GM21576 (cell line): ENCODE results near the gene SCGB3A1.

Experiments used
- ATAC-seq: cut with Tn5 transposase; IDR thresholded peaks from one replicate; pipeline ENCODE4 v1.9.1; 2021; ENCODE audit warnings: mild to moderate bottlenecking, moderate library complexity; ENCODE audit not compliant: unreplicated experiment

Gene SCGB3A1

DNA sequence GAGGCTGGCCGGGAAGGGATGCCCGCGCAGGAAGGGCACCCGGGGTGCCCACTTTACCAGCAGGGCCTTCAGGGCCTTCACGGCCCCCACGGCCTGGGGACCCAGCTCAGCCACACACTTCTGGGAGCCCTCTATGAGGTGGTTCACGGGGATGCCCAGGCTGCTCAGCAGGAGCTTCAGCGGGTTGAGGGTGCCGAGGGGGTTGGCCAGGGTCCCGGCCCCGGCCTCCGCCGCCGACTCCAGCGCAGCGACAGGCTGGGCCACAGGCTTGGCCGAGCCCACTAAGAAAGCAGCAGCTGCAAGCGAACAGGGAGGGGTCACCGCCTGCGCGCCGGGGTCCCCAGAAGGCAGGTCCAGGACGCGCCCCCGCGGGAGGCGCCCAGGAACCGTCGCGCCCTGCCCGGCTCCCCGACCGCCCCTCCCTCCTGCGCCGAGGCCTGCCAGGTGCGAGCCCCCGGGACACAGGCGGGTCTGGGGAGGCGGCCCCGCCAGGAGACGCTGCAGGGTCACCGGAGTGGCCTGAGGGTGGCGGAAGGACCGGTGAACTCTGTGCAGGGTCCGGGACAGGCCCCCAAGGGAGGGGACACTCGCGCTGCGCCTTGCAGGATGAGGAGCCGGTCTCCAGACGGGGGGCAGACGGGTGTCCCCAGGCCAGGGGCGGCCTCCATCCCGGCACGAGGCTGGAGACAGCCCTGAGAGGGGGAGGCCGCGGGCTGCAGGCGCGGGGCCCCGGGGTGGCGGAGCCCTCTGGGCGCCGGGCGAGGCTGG, 572 bp downstream of the SCGB3A1 start:
- no peak for ATAC-seq

DNA sequence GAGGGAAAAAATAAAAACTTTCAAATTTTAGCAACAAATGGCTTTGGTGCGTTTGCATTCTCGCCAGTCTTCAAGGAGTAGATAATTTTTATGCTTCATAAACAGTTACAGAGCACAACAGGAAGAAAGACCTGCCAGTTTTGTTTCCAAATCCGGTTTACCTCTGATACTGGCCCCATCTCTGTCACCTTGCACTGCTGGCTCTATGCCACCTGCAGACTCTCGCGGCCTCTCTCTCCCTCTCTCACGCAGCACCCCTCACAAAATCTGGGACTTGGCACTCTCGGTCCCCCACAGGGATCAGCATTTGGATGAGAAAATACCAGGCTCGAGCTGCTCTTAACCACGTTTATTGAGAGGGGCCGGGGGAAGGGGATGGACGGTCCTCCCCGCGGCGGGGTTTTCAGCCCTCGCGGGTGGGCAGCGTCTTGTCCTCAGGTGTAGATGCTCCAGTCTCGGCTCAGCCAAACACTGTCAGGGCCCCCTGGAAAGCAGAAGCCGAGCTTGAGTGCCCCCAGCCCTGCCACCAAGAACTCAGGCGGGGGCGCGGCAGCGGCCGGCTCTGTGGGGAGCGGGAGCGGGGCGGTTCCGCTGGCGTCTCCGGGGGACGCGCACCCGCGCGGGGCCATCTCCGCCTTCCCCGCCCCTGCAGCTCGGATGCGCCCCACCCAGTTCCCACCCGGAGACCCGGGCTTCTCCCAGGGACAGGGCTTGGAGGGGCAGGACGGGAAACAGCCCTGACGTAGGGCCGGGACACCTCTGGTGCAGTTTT, 1.3 kb downstream of the SCGB3A1 start:
- ATAC-seq: no peak

DNA sequence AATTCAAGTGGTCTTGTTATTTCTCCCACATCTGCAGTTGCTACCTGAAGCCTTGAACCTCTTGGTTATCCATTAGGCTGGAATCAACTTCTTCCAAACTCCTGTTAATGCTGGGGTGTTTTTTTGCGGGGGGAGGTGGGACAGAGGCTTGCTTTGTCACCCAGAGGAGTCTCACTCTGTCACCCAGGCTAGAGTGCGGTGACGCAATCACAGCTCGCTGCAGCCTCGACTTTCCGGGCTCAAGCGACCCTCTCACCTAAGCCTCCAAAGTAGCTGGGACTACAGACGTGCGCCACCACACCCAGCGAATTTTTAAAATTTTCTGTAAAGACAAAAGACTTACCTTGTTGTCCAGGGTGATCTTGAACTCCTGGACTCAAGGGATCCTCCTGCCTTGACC, 4.4 kb downstream of the SCGB3A1 start:
- no peak for ATAC-seq

DNA sequence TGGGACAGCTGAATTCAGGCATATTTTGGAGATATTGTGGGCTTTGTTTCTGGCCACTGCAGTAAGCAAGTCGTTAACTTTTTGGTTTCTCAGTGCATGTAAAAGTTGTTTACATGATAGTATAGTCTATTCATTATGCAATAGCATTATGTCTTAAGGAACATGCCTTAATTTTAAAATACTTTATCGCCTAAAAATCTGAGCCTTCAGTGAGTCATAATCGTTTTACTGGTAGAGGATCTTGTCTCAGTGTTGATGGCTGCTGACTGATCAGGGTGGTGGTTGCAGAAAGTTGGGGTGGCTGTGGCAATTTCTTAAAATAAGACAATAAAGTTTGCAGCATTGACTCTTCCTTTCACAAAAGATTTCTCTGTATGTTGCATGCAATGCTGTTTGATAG, 5.1 kb downstream of the SCGB3A1 start:
- ATAC-seq: no peak

DNA sequence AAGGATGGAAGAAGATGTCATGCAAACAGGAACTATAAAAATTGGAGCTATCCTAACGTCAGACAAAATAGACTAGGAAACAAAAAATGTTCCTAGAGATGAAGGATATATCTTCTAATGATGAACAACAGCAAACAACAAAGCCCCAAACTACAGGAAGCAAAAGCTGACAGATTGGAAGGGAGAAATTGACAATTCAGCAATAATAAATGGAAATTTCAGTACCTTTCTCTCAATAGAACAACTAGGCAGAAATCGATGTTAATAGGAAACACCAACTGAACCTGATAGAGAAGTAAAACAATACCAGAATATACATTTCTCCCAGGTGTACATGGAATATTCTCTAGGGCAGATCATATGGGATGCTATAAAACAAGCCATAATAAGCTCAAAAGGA, 7.6 kb downstream of the SCGB3A1 start:
- ATAC-seq: no peak

DNA sequence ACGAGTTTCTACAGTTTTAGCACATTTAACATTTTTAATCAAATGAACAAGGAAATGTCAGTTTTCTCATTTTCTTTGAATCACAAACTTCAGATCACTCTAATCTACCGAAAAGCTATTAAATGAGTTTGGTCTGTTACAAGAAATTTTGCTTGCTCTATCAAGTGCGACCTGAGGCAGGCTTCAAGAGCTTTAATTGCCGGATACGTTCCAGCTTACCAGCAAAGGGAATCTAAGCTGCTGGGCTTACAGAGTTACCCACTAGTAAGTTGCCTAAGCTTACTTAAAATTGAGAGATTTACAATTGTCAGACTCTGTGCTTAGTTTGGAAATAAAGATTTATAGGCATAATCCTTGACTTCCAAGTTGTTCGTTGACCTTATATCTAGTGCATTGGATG, 10.6 kb downstream of the SCGB3A1 start:
- ATAC-seq: no peak

DNA sequence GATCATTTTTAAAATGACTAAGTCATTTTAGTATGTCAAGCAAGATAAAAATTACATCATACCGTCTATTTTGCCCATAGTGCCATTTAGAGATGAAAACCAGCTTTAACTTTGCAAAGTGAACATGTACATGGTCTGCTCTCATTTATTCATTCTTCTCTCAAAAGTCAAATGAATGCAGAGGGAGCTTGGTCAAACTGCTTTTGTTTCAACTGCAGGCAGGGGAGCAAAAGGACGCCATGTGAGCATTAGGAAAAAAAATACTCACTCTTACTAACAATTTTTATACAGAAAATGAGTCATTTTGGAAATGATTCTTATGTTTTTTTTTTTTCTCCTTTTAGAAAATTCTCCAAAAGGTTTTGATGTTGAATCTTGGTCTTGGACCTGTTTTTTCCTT, 15.7 kb downstream of the SCGB3A1 start:
- ATAC-seq: no peak

DNA sequence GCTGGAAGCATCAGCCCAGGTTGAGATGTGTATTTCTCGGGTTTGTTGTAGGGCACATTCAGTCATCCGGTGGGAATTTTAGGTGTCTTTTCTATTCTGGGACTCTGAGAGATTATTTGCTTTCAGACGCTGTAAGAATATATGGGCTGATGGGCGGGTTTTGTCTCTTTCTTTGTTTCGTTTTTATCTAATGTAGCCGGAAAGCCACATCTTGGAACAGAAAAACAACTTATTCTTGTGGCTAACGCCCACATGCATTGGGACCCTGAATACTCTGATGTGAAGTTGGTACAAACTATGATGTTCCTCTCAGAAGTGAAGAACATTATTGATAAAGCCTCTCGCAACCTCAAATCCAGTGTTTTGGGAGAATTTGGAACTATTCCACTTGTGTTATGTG, 22.4 kb downstream of the SCGB3A1 start:
- ATAC-seq: no peak

DNA sequence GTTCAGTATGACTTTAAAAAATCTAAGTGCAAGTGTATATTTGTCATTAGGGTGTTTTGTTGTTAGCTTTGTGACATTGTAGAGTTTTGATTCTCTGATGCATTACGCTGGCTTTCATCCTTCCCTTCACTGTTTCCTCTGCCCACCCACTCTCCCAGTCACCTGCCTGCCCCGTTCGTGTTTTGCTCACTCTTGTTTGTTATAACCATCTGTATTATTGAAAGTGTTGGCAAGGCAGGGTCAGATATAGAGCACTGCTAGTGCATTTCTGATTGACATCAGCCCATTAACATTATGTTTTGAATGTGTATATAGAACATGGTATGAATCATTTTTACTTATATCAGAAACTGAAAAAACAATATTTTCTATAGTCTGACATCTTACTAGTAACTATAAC, 27.3 kb downstream of the SCGB3A1 start:
- ATAC-seq: no peak

DNA sequence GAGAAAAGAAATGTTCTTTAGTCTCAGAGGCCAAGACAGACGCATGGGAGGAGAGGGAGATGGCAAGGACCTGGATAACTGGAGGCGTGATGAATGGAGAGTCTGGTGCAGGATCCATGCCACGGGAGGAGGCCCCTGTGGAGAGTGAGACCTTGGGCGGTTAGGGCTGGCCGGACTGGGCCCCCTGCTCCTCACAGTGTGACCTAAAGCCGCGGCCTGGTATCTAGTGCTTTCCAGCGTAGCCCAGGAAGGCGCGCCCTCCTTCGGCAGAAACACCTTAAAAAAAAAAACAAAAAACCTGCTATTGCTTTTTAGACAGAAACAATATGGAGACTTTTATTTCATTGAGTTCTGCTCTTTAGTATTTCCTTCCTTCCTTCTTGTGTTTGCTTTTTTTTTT, 33.1 kb downstream of the SCGB3A1 start:
- ATAC-seq: no peak

DNA sequence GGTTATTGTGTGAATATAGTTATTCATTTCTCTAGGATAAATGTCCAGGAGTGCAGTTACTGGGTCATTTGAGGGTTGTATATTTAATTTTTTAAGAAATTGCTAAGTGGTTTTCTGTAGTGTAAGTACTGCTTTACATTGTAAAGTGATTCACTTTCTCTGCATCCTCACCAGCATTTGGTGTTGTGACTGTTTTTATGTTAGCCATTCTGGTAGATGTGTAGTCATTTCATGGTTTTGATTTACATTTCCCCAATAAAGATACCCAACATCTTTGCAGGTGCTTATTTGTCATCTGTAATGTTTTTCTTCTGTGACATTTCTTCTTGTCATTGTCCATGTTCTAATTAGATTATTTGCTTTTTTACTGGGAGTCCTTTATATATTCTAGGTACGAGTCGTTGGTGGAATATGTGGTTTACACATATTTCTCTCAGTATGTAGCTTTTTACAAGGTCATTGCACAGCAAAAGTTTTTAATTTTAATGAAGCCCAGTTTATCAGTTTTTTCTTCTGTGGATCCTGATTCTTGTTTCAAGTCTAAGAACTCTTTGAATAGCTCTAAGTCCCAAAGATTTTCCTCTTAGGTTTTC, 34.0 kb downstream of the SCGB3A1 start:
- no peak for ATAC-seq

DNA sequence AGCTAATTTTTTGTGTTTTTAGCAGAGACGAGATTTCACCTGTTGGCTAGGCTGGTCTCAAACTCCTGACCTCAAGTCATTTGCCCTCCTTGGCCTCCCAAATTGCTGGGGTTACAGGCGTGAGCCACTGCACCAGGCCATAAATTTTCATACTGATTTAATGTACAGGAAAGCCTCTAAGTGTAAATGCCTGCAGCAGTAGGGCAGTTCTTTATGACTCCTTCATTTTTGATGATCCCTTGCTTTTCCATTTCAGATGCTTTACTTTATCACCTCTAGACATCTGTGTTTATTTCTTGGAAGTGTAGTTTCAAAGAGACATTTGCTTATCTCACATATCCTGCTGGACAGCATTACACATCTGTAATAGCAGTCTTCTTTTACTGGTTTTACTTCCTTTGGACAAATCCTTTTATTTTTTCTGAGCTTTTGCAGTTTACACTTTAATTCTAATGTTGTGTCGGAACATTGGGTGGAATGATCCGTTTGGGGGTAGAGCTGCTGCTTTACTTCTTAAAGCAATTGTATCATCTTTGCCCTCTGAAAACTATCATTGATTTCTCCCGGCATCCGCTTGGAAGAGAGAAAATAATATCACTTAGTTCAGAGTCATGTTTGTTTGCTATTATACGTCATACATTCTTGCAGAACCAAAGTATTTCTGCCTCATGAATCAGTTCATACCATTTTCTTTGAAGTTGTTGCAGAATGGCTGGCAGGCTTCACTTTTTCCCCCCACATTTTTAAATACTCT, 36.0 kb downstream of the SCGB3A1 start:
- no peak for ATAC-seq

DNA sequence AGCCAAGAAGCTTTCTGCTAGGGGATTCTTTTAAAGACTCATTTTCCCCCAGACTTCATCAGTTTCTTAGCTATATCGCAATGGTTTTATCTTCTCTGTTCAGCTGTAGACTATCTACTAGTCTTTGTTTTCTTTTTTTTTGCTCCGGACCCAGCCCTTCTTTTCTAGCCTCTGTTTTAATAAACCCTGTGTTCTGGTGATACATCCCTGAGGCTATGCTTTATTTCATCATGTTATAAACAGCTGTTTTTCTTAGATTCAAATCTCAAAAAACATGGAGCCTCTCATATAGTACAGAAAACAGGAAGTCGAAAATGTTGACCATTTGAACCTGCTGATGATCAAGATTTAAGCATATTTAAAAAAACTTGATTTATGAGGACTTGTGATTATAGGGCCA, 37.8 kb downstream of the SCGB3A1 start:
- no peak for ATAC-seq

DNA sequence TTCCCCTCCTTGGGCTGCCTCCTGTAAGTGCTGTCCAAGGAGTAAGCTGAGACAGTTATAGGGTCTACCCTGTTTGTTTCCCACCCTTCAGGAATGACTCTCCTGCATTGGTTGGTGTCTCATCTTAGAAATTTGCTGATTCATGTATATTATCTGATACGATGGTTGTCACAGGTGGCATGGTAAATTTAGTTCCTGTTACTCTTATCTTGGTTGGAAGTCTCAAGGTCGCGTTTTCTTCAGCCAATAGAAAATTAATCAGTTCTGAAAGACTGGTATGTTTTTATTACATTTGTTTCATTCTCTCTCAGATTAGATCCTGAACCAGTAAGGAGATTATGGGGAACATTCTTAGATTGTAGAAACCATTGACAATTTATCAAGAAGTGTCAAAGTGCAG, 42.7 kb downstream of the SCGB3A1 start:
- ATAC-seq: no peak

DNA sequence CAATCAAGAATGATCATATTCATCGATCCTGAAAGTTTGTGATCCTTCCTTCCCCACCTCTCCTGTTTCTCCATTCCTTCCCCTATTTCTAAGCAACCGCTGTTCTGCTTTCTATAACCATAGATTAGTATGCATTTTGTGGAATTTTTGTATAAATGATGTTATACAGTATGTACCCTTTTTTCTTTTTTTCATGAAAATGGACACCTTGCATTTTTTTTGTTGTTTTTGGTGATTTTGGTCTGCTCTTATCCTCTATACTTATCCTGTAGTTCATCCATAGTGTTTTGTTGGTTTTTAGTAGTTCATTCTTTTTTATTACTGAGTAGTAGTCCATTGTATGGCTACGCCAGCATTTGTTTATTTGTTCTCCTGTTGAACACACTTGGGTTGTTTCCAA, 46.1 kb downstream of the SCGB3A1 start:
- ATAC-seq: no peak

DNA sequence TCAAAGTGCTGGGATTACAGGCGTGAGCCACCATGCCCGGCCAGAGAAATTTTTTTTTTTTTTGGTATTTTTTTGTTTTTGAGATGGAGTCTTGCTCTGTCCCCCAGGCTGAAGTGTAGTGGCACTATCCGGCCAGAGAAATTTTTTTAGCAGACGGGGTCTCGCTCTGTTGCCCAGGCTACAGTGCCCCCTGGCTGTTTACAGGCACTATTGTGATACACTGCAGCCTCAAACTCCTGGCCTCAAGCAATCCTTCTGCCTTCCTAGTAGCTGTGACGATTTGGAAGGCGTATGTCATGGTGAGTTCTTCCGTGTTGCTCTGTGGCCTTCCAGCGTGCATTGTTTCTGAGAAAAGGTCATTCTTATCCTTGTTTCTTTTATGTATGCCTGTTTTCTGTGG, 49.6 kb downstream of the SCGB3A1 start:
- ATAC-seq: no peak
